Measurements from ENCODE around the gene VAPB. TPM values are rescaled to one million over a fixed set of nuclear protein-coding genes. Genes with fewer than 3 reads are reported as not detected.

Gene VAPB
- total RNA-seq, 1 donor from 2014 or later: 61.5 TPM

GRCh38 chr20:58457083-58457695, 68.2 kb downstream of the VAPB start:
- TF ChIP-seq EZH2 (IDR thresholded peaks at IDR 0.05; ENCODE audit: insufficient read depth, low read length) (no peak), CTCF (IDR thresholded peaks at IDR 0.05; ENCODE audit: insufficient read depth, low read depth, low read length) (no peak)
- no peaks in the 10 kb centered on the region for H3K27me3 ChIP-seq (ENCODE audit: insufficient read depth, low read length)
- Mint-ChIP-seq H3K4me3 (ENCODE audit: unreplicated experiment) (no peak overlapping the region), H3K4me1 (ENCODE audit: low read depth, unreplicated experiment) (peaks cover 27% of the 10 kb centered on the region), H3K27ac (ENCODE audit: unreplicated experiment) (peak overlapping the region; percentile 31), H3K9me3 (ENCODE audit: unreplicated experiment) (peaks cover 8% of the 10 kb centered on the region), H3K36me3 (ENCODE audit: low read depth, unreplicated experiment) (peaks cover 18% of the 10 kb centered on the region), H3K27me3 (ENCODE audit: low read depth, unreplicated experiment) (no peaks in the 10 kb centered on the region)
- H3K4me2 ChIP-seq (ENCODE audit: low read length): peak overlapping the region; percentile 13
- H3K4me3 ChIP-seq (ENCODE audit: insufficient read depth, low read depth, low read length): no peak overlapping the region
- H3K36me3 ChIP-seq (ENCODE audit: insufficient read depth, low read length): no peaks in the 10 kb centered on the region
- peak overlapping the region; percentile 51 for H3K9ac ChIP-seq (ENCODE audit: low read length)
- DNase-seq (ENCODE audit: low read depth) (peak; percentile 95), FAIRE-seq (no peak)
- no peaks in the 10 kb centered on the region for H3K79me2 ChIP-seq (ENCODE audit: insufficient read depth, low read length)
- H3K4me1 ChIP-seq (ENCODE audit: insufficient read depth, low read length): peaks cover 26% of the 10 kb centered on the region
- H3K27ac ChIP-seq (ENCODE audit: low read depth, low read length): peak overlapping the region; percentile 78
- H2AFZ ChIP-seq (ENCODE audit: low read depth, low read length): no peak overlapping the region
- peaks cover 3% of the 10 kb centered on the region for H3K9me3 ChIP-seq (ENCODE audit: insufficient read depth, low read depth, low read length)
- H4K20me1 ChIP-seq (ENCODE audit: insufficient read depth, low read length): no peaks in the 10 kb centered on the region

GRCh38 chr20:58458342-58459057, 69.5 kb downstream of the VAPB start:
- Histone ChIP-seq H3K4me1 (ENCODE audit: insufficient read depth, low read length) (peaks cover 28% of the 10 kb centered on the region), H3K27ac (ENCODE audit: low read depth, low read length) (peak overlapping the region; percentile 60), H3K79me2 (ENCODE audit: insufficient read depth, low read length) (no peaks in the 10 kb centered on the region), H3K4me3 (ENCODE audit: insufficient read depth, low read depth, low read length) (no peak overlapping the region), H3K9ac (ENCODE audit: low read length) (no peak overlapping the region), H3K4me2 (ENCODE audit: low read length) (no peak overlapping the region), H3K9me3 (ENCODE audit: insufficient read depth, low read depth, low read length) (peaks cover 3% of the 10 kb centered on the region), H4K20me1 (ENCODE audit: insufficient read depth, low read length) (no peaks in the 10 kb centered on the region), H3K36me3 (ENCODE audit: insufficient read depth, low read length) (no peaks in the 10 kb centered on the region), H2AFZ (ENCODE audit: low read depth, low read length) (no peak overlapping the region), H3K27me3 (ENCODE audit: insufficient read depth, low read length) (no peaks in the 10 kb centered on the region)
- DNase-seq (ENCODE audit: low read depth) (peak; percentile 42), FAIRE-seq (no peak)
- Mint-ChIP-seq H3K4me3 (ENCODE audit: unreplicated experiment) (no peak overlapping the region), H3K36me3 (ENCODE audit: low read depth, unreplicated experiment) (peaks cover 20% of the 10 kb centered on the region), H3K9me3 (ENCODE audit: unreplicated experiment) (peaks cover 8% of the 10 kb centered on the region), H3K4me1 (ENCODE audit: low read depth, unreplicated experiment) (peaks cover 30% of the 10 kb centered on the region), H3K27ac (ENCODE audit: unreplicated experiment) (peak overlapping the region; percentile 20), H3K27me3 (ENCODE audit: low read depth, unreplicated experiment) (no peaks in the 10 kb centered on the region)
- TF ChIP-seq CTCF (IDR thresholded peaks at IDR 0.05; ENCODE audit: insufficient read depth, low read depth, low read length) (no peak), EZH2 (IDR thresholded peaks at IDR 0.05; ENCODE audit: insufficient read depth, low read length) (no peak)
